ENCODE results near the gene IL21R.
A peak's percentile ranks its signal among the peaks of the same experiment; 100 is the strongest.

IL21R gene

DNA sequence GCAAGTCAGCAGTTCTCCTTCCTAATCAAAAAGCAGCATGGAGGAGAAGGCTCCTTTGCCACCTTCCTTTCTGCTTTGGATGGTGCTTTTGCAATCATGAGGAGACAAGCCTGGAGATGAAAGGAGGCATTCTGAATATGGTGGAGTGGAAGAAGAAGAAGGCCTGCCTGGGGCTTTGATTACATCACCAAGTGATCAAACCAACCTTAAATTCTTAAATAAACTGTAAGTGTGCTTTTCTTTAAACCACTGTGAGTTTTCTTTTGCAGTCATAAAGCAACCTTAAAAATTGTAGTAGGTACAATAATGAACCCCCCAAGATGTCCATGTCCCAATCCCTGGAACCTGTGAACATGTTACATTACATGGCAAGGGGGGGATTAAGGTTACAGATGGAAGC, 31.7 kb upstream of the IL21R start:
- DNase-seq = no peak
- Histone ChIP-seq H2AK5ac (ENCODE audit: low read length) (no peak overlapping the region), H4K8ac (ENCODE audit: low read depth, low read length) (no peak overlapping the region), H2BK5ac (ENCODE audit: low read length) (no peak overlapping the region), H3K4me3 (ENCODE audit: low read length) (no peak overlapping the region), H3K4me2 (ENCODE audit: low read length) (no peak overlapping the region), H4K5ac (ENCODE audit: low read length) (no peak overlapping the region), H3K79me2 (ENCODE audit: control insufficient read depth, insufficient read depth, low read length) (no peaks in the 10 kb centered on the region), H3K4ac (ENCODE audit: low read depth, low read length) (no peak overlapping the region), H2BK120ac (ENCODE audit: low read depth, low read length) (no peak overlapping the region), H2BK15ac (replicated peaks; ENCODE audit: low read depth) (no peak overlapping the region), H3K27ac (ENCODE audit: low read depth, low read length) (no peak overlapping the region), H3K79me1 (ENCODE audit: low read length) (no peaks in the 10 kb centered on the region), H3K18ac (ENCODE audit: low read length) (no peak overlapping the region), H3K27me3 (ENCODE audit: insufficient read depth, low read length, poor library complexity) (no peaks in the 10 kb centered on the region), H3K4me1 (ENCODE audit: control insufficient read depth, low read depth, low read length) (no peaks in the 10 kb centered on the region), H3K23ac (ENCODE audit: low read length) (no peak overlapping the region), H3K9ac (ENCODE audit: low read length) (no peak overlapping the region), H3K36me3 (ENCODE audit: control insufficient read depth, insufficient read depth, low read length) (no peaks in the 10 kb centered on the region), H3K56ac (ENCODE audit: low read length) (no peak overlapping the region)

DNA sequence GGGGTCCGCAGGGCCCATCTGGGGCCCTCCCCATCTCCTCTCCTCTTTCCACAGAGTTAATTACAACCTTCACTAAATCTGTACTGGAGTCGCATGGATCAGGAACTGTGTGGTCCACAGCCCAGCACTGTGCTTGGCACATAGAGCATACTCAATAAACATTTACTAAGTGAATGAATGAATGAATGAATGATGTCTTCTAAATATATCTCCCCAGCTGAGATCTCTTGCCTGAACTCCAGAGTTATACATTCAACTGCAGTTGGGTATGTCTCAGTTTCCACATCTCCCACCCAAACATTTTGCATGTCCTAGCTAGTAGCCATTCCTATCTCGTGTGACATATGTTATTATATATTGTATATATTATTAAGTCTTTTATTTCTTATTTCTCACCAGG, 28.7 kb upstream of the IL21R start:
- Histone ChIP-seq H3K4me3 (ENCODE audit: low read length) (no peak overlapping the region), H2AK5ac (ENCODE audit: low read length) (no peak overlapping the region), H4K5ac (ENCODE audit: low read length) (no peak overlapping the region), H3K4me1 (ENCODE audit: control insufficient read depth, low read depth, low read length) (no peaks in the 10 kb centered on the region), H3K9ac (ENCODE audit: low read length) (no peak overlapping the region), H3K56ac (ENCODE audit: low read length) (no peak overlapping the region), H3K4ac (ENCODE audit: low read depth, low read length) (no peak overlapping the region), H3K27ac (ENCODE audit: low read depth, low read length) (no peak overlapping the region), H2BK120ac (ENCODE audit: low read depth, low read length) (no peak overlapping the region), H3K79me1 (ENCODE audit: low read length) (no peaks in the 10 kb centered on the region), H4K8ac (ENCODE audit: low read depth, low read length) (no peak overlapping the region), H3K18ac (ENCODE audit: low read length) (no peak overlapping the region), H3K23ac (ENCODE audit: low read length) (no peak overlapping the region), H3K27me3 (ENCODE audit: insufficient read depth, low read length, poor library complexity) (no peaks in the 10 kb centered on the region), H3K79me2 (ENCODE audit: control insufficient read depth, insufficient read depth, low read length) (no peaks in the 10 kb centered on the region), H2BK5ac (ENCODE audit: low read length) (no peak overlapping the region), H3K36me3 (ENCODE audit: control insufficient read depth, insufficient read depth, low read length) (no peaks in the 10 kb centered on the region), H2BK15ac (replicated peaks; ENCODE audit: low read depth) (no peak overlapping the region), H3K4me2 (ENCODE audit: low read length) (no peak overlapping the region)
- no CpG with 5 or more reads among the region's 3 CpGs for WGBS (ENCODE audit: extremely low coverage, insufficient coverage, low lambda C conversion rate)
- DNase-seq = no peak

DNA sequence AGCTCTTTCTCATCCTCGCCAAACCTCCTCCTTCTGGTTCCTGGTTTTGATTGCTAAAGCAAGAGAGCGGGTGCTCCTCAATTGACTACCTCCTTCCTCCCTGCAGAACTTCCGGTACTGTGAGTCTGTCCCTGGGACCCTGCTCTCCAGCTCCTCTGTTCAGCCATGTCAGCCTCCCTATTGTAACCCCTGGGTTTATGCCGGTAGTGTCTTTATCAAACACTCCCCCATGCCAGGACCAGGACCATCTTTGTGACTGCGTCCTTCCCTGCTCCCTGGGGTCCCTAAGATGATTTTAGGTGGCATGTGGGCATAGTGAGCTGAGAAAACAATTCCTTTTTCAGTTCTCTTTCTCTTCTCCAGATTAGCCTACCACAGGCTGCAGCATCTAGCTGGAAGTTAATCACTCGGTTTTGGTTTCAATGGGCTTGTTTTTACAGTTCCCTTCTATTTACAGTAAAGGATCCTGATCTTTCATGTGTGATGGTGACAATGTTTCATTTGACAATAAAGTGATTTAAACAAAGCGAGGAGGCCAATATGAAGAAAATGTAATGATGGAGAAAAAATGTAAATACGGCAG, 27.7 kb upstream of the IL21R start:
- Histone ChIP-seq H3K23ac (ENCODE audit: low read length) (no peak overlapping the region), H2BK5ac (ENCODE audit: low read length) (no peak overlapping the region), H3K27ac (ENCODE audit: low read depth, low read length) (no peak overlapping the region), H4K8ac (ENCODE audit: low read depth, low read length) (no peak overlapping the region), H3K36me3 (ENCODE audit: control insufficient read depth, insufficient read depth, low read length) (no peaks in the 10 kb centered on the region), H2AK5ac (ENCODE audit: low read length) (no peak overlapping the region), H3K27me3 (ENCODE audit: insufficient read depth, low read length, poor library complexity) (no peaks in the 10 kb centered on the region), H2BK15ac (replicated peaks; ENCODE audit: low read depth) (no peak overlapping the region), H3K4me1 (ENCODE audit: control insufficient read depth, low read depth, low read length) (no peaks in the 10 kb centered on the region), H3K4ac (ENCODE audit: low read depth, low read length) (no peak overlapping the region), H3K79me2 (ENCODE audit: control insufficient read depth, insufficient read depth, low read length) (no peaks in the 10 kb centered on the region), H3K79me1 (ENCODE audit: low read length) (no peaks in the 10 kb centered on the region), H3K4me2 (ENCODE audit: low read length) (no peak overlapping the region), H3K18ac (ENCODE audit: low read length) (no peak overlapping the region), H3K9ac (ENCODE audit: low read length) (no peak overlapping the region), H2BK120ac (ENCODE audit: low read depth, low read length) (no peak overlapping the region), H4K5ac (ENCODE audit: low read length) (peak overlapping the region; percentile 74), H3K56ac (ENCODE audit: low read length) (no peak overlapping the region), H3K4me3 (ENCODE audit: low read length) (no peak overlapping the region)
- no CpG with 5 or more reads among the region's 8 CpGs for WGBS (ENCODE audit: extremely low coverage, insufficient coverage, low lambda C conversion rate)
- no peak for DNase-seq

DNA sequence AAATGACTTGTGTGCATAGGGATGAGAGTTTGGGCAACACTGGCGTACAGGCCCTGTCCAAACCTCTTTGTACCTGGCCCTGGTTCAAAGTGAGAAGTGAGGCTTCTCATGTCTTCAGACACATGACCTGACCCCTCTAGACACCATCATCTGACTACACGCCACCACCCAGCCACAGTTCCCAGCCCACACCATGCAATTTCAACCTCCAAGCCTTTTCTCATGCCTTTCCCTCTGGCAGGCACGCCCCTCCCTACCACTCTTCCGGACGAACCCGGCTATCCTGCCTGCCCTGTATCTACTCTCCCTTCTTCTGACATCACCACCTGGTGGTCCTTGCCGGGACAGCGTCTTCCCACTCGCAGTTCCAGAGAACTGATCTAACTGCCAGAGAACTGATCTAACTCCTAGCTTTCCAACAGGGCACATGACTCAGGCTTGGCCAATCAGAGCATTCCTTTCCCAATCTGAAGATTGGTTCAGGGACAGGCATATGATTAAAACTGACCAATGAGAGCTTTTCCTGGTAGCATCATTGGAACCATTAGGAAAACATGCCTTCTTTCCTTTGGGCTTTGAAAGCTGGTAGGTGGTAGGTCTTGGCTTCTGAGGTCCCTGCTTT, 27.1 kb upstream of the IL21R start:
- Histone ChIP-seq H3K23ac (ENCODE audit: low read length) (no peak overlapping the region), H3K4me2 (ENCODE audit: low read length) (no peak overlapping the region), H3K9ac (ENCODE audit: low read length) (no peak overlapping the region), H3K18ac (ENCODE audit: low read length) (no peak overlapping the region), H3K79me2 (ENCODE audit: control insufficient read depth, insufficient read depth, low read length) (no peaks in the 10 kb centered on the region), H2BK120ac (ENCODE audit: low read depth, low read length) (no peak overlapping the region), H3K27ac (ENCODE audit: low read depth, low read length) (no peak overlapping the region), H3K4me3 (ENCODE audit: low read length) (no peak overlapping the region), H4K8ac (ENCODE audit: low read depth, low read length) (no peak overlapping the region), H3K79me1 (ENCODE audit: low read length) (no peaks in the 10 kb centered on the region), H2BK5ac (ENCODE audit: low read length) (no peak overlapping the region), H3K56ac (ENCODE audit: low read length) (peak overlapping the region; percentile 70), H4K5ac (ENCODE audit: low read length) (no peak overlapping the region), H3K4me1 (ENCODE audit: control insufficient read depth, low read depth, low read length) (no peaks in the 10 kb centered on the region), H3K27me3 (ENCODE audit: insufficient read depth, low read length, poor library complexity) (no peaks in the 10 kb centered on the region), H2AK5ac (ENCODE audit: low read length) (no peak overlapping the region), H2BK15ac (replicated peaks; ENCODE audit: low read depth) (no peak overlapping the region), H3K4ac (ENCODE audit: low read depth, low read length) (no peak overlapping the region), H3K36me3 (ENCODE audit: control insufficient read depth, insufficient read depth, low read length) (no peaks in the 10 kb centered on the region)
- peak; percentile 99 for DNase-seq
- no CpG with 5 or more reads among the region's 9 CpGs for WGBS (ENCODE audit: extremely low coverage, insufficient coverage, low lambda C conversion rate)

DNA sequence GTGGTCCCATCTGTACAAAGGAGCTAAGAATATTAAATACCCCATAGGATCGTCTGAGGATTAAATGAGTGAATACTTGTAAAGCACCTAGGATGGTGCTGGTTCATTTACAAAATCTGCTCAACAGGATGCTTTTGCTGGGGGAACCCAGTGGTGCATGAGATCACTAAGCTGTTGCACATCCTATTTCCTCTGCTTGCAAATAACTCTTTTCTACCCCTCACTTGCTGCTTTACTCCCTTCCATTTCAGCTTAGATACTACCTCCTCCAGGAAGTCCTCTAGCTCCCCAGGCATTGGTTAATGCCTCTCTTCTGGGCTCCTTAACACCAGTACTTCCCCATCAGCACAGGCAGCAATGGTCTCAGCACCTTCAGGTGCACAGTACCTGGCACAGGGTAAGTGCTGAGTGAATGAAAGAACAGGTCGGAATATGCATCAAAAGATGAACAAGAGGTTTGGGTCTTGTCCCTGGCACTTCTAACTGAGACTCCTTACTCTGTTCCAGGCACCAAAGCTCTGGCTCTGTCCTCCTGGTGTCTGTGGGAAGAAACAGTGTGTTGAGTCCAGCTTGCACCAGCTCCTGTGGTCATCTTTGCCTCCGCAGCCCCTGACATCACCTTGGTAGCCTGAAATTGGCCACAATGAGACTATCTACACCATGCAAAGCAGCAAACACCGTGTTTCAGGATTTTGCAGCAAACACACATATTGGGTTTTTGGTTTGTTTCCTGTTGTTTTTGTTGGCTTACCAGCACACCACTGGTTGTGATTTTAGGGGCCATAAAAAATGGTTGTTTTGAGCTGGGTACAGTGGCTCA, 24.1 kb upstream of the IL21R start:
- Histone ChIP-seq H3K9ac (ENCODE audit: low read length) (no peak overlapping the region), H3K27me3 (ENCODE audit: insufficient read depth, low read length, poor library complexity) (no peaks in the 10 kb centered on the region), H3K79me1 (ENCODE audit: low read length) (no peaks in the 10 kb centered on the region), H3K4me3 (ENCODE audit: low read length) (no peak overlapping the region), H3K4me1 (ENCODE audit: control insufficient read depth, low read depth, low read length) (no peaks in the 10 kb centered on the region), H3K4me2 (ENCODE audit: low read length) (no peak overlapping the region), H2BK15ac (replicated peaks; ENCODE audit: low read depth) (no peak overlapping the region), H2AK5ac (ENCODE audit: low read length) (no peak overlapping the region), H2BK5ac (ENCODE audit: low read length) (no peak overlapping the region), H3K23ac (ENCODE audit: low read length) (no peak overlapping the region), H3K27ac (ENCODE audit: low read depth, low read length) (no peak overlapping the region), H3K36me3 (ENCODE audit: control insufficient read depth, insufficient read depth, low read length) (no peaks in the 10 kb centered on the region), H2BK120ac (ENCODE audit: low read depth, low read length) (no peak overlapping the region), H4K5ac (ENCODE audit: low read length) (no peak overlapping the region), H3K18ac (ENCODE audit: low read length) (no peak overlapping the region), H4K8ac (ENCODE audit: low read depth, low read length) (no peak overlapping the region), H3K79me2 (ENCODE audit: control insufficient read depth, insufficient read depth, low read length) (no peaks in the 10 kb centered on the region), H3K56ac (ENCODE audit: low read length) (no peak overlapping the region), H3K4ac (ENCODE audit: low read depth, low read length) (no peak overlapping the region)
- no CpG with 5 or more reads among the region's 4 CpGs for WGBS (ENCODE audit: extremely low coverage, insufficient coverage, low lambda C conversion rate)
- no peak for DNase-seq
